HepG2 (cell line): Measurements from ENCODE around the gene SLC26A3. TPM values are rescaled to one million over a fixed set of nuclear protein-coding genes. Genes with fewer than 3 reads are reported as not detected.
A peak's percentile ranks its signal among the peaks of the same experiment; 100 is the strongest.

ENCODE experiments used
- ATF6 ChIP-seq: sonication (generic); formaldehyde crosslinking; conservative IDR thresholded peaks from 2 replicates; pipeline ENCODE4 v1.4.0; 2020; ENCODE audit warnings: missing genetic modification reagents
- ATF7 ChIP-seq, 2 experiments: fragments of 450-650 bp in 1 of 2; sonication (generic) in 1 of 2; formaldehyde crosslinking in 1 of 2; IDR thresholded peaks; 2 replicates each; pipeline versions ENCODE4 v1.4.0 to v1.6.1; 2016 to 2020; ENCODE audit warnings: antibody characterized with exemption in 1 of 2, mild to moderate bottlenecking in 1 of 2, missing genetic modification reagents in 1 of 2
- CBX2 ChIP-seq, 2 experiments: fragments of 200-600 bp in 1 of 2; sonication (generic); formaldehyde crosslinking in 1 of 2; IDR thresholded peaks; 2 replicates each; pipeline versions ENCODE4 v1.7.0 to v1.8.1; 2018 to 2022; ENCODE audit warnings: low read depth in 2 of 2, low read length in 1 of 2, mild to moderate bottlenecking in 1 of 2, missing genetic modification reagents in 1 of 2
- ELF1 ChIP-seq: sonication (generic); formaldehyde crosslinking; IDR thresholded peaks from 2 replicates; pipeline ENCODE4 v1.4.0; 2020; ENCODE audit warnings: missing genetic modification reagents
- FOXA3 ChIP-seq: IDR thresholded peaks from 2 replicates; pipeline ENCODE4 v1.6.1; 2016; ENCODE audit warnings: missing genetic modification reagents, missing compliant biosample characterization
- FOXJ3 ChIP-seq: sonication (generic); formaldehyde crosslinking; IDR thresholded peaks from 2 replicates; pipeline ENCODE4 v1.4.0; 2020; ENCODE audit warnings: missing genetic modification reagents, mild to moderate bottlenecking, borderline replicate concordance
- HMG20A ChIP-seq: IDR thresholded peaks from 2 replicates; pipeline ENCODE4 v1.6.1; 2016; ENCODE audit warnings: borderline replicate concordance
- KLF12 ChIP-seq: sonication (generic); formaldehyde crosslinking; IDR thresholded peaks from 2 replicates; pipeline ENCODE4 v1.4.0; 2020; ENCODE audit warnings: missing genetic modification reagents, borderline replicate concordance
- KLF16 ChIP-seq, 2 experiments: sonication (generic) in 1 of 2; formaldehyde crosslinking in 1 of 2; IDR thresholded peaks; 2 replicates each; pipeline versions ENCODE4 v1.6.1 to v1.8.0; 2016 to 2023; ENCODE audit warnings: missing genetic modification reagents in 2 of 2, missing compliant biosample characterization in 1 of 2
- LCORL ChIP-seq, 2 experiments: fragments of 450-650 bp in 1 of 2; sonication (generic) in 1 of 2; formaldehyde crosslinking in 1 of 2; IDR thresholded peaks; 2 replicates each; pipeline versions ENCODE4 v1.5.0 to v1.6.1; 2017 to 2020; ENCODE audit warnings: antibody characterized with exemption in 1 of 2, missing genetic modification reagents in 1 of 2
- NCOA2 ChIP-seq: sonication (generic); formaldehyde crosslinking; IDR thresholded peaks from 2 replicates; pipeline ENCODE4 v1.8.0; 2022; ENCODE audit warnings: inconsistent platforms
- PHF20 ChIP-seq: sonication (generic); formaldehyde crosslinking; IDR thresholded peaks from 2 replicates; pipeline ENCODE4 v1.5.0; 2020; ENCODE audit warnings: mild to moderate bottlenecking, missing genetic modification reagents
- PITX1 ChIP-seq: sonication (generic); formaldehyde crosslinking; IDR thresholded peaks from 2 replicates; pipeline ENCODE4 v1.5.1; 2020; ENCODE audit warnings: mild to moderate bottlenecking, missing genetic modification reagents
- PPARG ChIP-seq: conservative IDR thresholded peaks from 2 replicates; pipeline ENCODE4 v1.6.1; 2016; ENCODE audit warnings: missing biosample characterization, missing genetic modification reagents
- SAP130 ChIP-seq: IDR thresholded peaks from 2 replicates; pipeline ENCODE4 v1.6.1; 2016; ENCODE audit warnings: low read depth
- ZNF10 ChIP-seq: sonication (generic); formaldehyde crosslinking; IDR thresholded peaks from 2 replicates; pipeline ENCODE4 v1.4.0; 2020; ENCODE audit warnings: mild to moderate bottlenecking, low read depth, missing genetic modification reagents, borderline replicate concordance
- ZNF276 ChIP-seq: sonication (generic); formaldehyde crosslinking; IDR thresholded peaks from 2 replicates; pipeline ENCODE4 v1.4.0; 2020; ENCODE audit warnings: mild to moderate bottlenecking, low read depth, missing genetic modification reagents
- ZNF3 ChIP-seq: IDR thresholded peaks from 2 replicates; pipeline ENCODE4 v1.7.0; 2017; ENCODE audit warnings: inconsistent platforms
- ZNF564 ChIP-seq: sonication (generic); formaldehyde crosslinking; IDR thresholded peaks from 2 replicates; pipeline ENCODE4 v1.8.1; 2023; ENCODE audit warnings: mild to moderate bottlenecking, missing genetic modification reagents
- ZNF703 ChIP-seq: sonication (generic); formaldehyde crosslinking; IDR thresholded peaks from 2 replicates; pipeline ENCODE4 v1.5.1; 2020; ENCODE audit warnings: missing genetic modification reagents, mild to moderate bottlenecking, moderate library complexity, borderline replicate concordance
- ZNF879 ChIP-seq: sonication (generic); formaldehyde crosslinking; IDR thresholded peaks from 2 replicates; pipeline ENCODE4 v1.8.1; 2023; ENCODE audit warnings: missing genetic modification reagents
- polyA plus RNA-seq, 8 experiments: library from polyadenylated mRNA; depleted of rRNA in 3 of 8; stranded (reverse) in 7 of 8; unstranded in 1 of 8; fragments of >200 nt; fragmentation: Illumina TruSeq in 4 of 8; extraction: Trizol in 4 of 8; gene quantifications; 2 replicates each; pipeline versions ENCODE4 v1.2.1 to v1.2.3, GENCODE V29; 2011 to 2016; ENCODE audit warnings: low read depth in 4 of 8, missing spikeins in 1 of 8, mixed read lengths in 1 of 8; ENCODE audit not compliant: insufficient read depth in 1 of 8
- total RNA-seq, 5 experiments: library from RNA; depleted of rRNA; stranded (reverse); fragments of >200 nt; fragmentation: Illumina TruSeq; extraction: Trizol; gene quantifications; 2 replicates each; pipeline ENCODE4 v1.2.3, GENCODE V29; 2016; ENCODE audit warnings: low read depth in 1 of 5
- TF ChIP-seq, protein P1 (sequence below): sonication (generic); formaldehyde crosslinking; IDR thresholded peaks from 2 replicates; pipeline ENCODE4 v1.5.0; 2020; ENCODE audit warnings: missing genetic modification reagents
- TF ChIP-seq, protein P2 (sequence below): sonication (generic); formaldehyde crosslinking; IDR thresholded peaks from 2 replicates; pipeline ENCODE4 v1.4.0; 2020; ENCODE audit warnings: mild to moderate bottlenecking, low read depth, missing genetic modification reagents

SLC26A3 gene
- total and polyA plus RNA-seq, 2 of the 13 experiments (the other 11 are each of a cell fraction or from before 2014, with no cell fraction given), result 0.11 to 0.30 TPM

DNA sequence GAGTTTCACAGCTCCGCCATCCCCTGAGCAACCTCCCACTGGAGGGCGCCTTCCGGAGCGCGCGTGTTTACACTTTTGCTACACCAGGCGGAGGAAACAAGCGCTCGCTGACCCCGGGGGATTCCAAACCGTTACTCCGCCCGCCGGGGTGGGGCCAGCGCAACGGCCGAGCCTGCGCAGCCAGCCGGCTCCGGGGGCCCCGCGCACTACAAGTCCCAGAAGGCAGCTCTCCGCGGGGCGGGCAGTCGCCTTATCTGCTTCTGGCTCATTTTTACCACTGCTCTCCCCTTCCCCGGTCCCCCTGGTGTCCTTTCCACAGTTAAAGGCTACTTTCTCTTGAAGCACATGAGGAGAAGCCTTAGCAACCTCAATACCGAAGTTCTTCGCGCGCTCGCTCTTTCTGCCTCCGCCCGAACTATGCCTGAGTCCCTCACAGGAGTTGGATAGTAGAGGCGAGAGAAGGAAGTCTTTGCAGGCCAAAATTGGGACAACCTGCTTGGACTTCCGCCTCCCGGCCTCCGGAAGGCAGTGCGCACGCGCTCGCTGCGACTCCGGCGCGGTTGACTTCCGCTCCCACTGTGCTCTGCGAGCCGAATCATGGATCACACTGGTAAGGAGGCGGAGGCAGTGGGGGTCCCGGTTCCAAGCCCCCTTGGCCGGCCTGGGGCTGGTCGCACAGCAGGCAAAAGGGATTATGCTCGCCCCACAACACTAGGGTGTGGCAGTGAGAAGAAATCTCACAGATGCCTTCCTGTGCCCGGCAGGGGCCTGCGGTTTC lies 59.3 kb downstream of the SLC26A3 start, which contains the start of gene CBLL1 (continued):
- TF ChIP-seq ZNF276 (CRISPR knock-in tag) (peak; percentile 55; the same call in 1 of the 2 replicates), ATF6 (CRISPR knock-in tag) (0 out of 2 replicates have a peak, but pooled peaks have one; percentile 41), PITX1 (peak; percentile 58), CBX2 (IDR thresholded peaks at IDR 0.05; ENCODE audit: low read depth, low read length) (no peak), CBX2 (CRISPR knock-in tag; IDR thresholded peaks at IDR 0.05; ENCODE audit: low read depth) (no peak), ZNF703 (no peak), ZNF10 (CRISPR knock-in tag) (no peak), PHF20 (CRISPR knock-in tag) (peak; percentile 95), KLF16 (CRISPR knock-in tag; IDR thresholded peaks at IDR 0.05) (peak in 1 of 2 experiments; percentile 55; a peak in 1 of 4 replicates), HMG20A (no peak), ZNF879 (CRISPR knock-in tag) (no peak), SAP130 (CRISPR knock-in tag) (peak; percentile 77), ATF7 (IDR thresholded peaks at IDR 0.05) (no peak), ATF7 (CRISPR knock-in tag; IDR thresholded peaks at IDR 0.05) (no peak), KLF12 (CRISPR knock-in tag) (no peak; the same call in 1 of the 2 replicates), NCOA2 (CRISPR knock-in tag) (no peak), LCORL (IDR thresholded peaks at IDR 0.05) (no peak), LCORL (CRISPR knock-in tag; IDR thresholded peaks at IDR 0.05) (peak; percentile 64), FOXJ3 (CRISPR knock-in tag) (peak; percentile 90; the same call in 1 of the 2 replicates), ZNF3 (no peak; the same call in 1 of the 2 replicates), ZNF564 (CRISPR knock-in tag) (peak; percentile 39; the same call in 1 of the 2 replicates), ELF1 (CRISPR knock-in tag) (peak; percentile 96), PPARG (0 out of 2 replicates have a peak, but pooled peaks have one; percentile 12), FOXA3 (peak; percentile 94)
- TF ChIP-seq, protein P1, sequence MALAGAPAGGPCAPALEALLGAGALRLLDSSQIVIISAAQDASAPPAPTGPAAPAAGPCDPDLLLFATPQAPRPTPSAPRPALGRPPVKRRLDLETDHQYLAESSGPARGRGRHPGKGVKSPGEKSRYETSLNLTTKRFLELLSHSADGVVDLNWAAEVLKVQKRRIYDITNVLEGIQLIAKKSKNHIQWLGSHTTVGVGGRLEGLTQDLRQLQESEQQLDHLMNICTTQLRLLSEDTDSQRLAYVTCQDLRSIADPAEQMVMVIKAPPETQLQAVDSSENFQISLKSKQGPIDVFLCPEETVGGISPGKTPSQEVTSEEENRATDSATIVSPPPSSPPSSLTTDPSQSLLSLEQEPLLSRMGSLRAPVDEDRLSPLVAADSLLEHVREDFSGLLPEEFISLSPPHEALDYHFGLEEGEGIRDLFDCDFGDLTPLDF, result no peak; the same call in 1 of the 2 replicates
- TF ChIP-seq, protein P2, sequence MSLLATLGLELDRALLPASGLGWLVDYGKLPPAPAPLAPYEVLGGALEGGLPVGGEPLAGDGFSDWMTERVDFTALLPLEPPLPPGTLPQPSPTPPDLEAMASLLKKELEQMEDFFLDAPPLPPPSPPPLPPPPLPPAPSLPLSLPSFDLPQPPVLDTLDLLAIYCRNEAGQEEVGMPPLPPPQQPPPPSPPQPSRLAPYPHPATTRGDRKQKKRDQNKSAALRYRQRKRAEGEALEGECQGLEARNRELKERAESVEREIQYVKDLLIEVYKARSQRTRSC, result no peak
